IPS-15b (cell line): ENCODE results near the gene PMM1.
A peak's percentile ranks its signal among the peaks of the same experiment; 100 is the strongest.
"Not testable (repeated sequence)": the region's sequence is repeated elsewhere in the genome, so short reads cannot be mapped to it uniquely, and the experiment has no call there.

Experiments
- H3K27me3 ChIP-seq: one replicate; pipeline ENCODE4 v1.6.1; 2013; ENCODE audit warnings: low read length; ENCODE audit not compliant: control insufficient read depth, insufficient read depth
- H3K36me3 ChIP-seq: one replicate; pipeline ENCODE4 v1.6.1; 2013; ENCODE audit warnings: low read length; ENCODE audit not compliant: control insufficient read depth, insufficient read depth
- H3K4me1 ChIP-seq: one replicate; pipeline ENCODE4 v1.6.1; 2013; ENCODE audit warnings: mild to moderate bottlenecking, low read length; ENCODE audit not compliant: control insufficient read depth, insufficient read depth
- H3K4me3 ChIP-seq: one replicate; pipeline ENCODE4 v1.5.1; 2013; ENCODE audit warnings: low read depth, low read length
- H3K9ac ChIP-seq: one replicate; pipeline ENCODE4 v1.6.1; 2013; ENCODE audit warnings: low read depth, mild to moderate bottlenecking, low read length
- H3K9me3 ChIP-seq: one replicate; pipeline ENCODE4 v1.6.1; 2013; ENCODE audit warnings: mild to moderate bottlenecking, low read length; ENCODE audit not compliant: control insufficient read depth, insufficient read depth

The PMM1 gene

DNA sequence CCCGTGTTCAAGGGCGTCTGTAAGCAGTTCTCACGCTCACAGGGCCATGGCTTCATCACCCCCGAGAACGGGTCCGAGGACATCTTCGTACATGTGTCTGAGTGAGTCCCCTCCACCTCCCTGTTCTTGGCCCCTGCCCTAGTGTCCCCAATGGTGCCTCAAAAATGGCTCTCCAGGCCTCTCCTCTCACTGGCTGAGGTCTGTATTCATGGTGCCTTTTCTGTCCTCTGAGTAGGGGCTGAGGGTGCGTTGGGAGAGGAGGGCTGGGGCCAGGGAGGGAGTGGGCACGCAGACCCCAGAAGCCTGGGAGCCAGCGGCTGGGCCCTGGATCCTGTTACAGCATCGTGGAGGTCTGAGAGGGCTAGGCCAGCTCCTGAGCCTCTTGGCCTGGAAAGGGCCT, 16.0 kb downstream of the PMM1 start:
- H3K27me3 ChIP-seq, result no peaks in the 10 kb centered on the region
- no peaks in the 10 kb centered on the region for H3K9me3 ChIP-seq
- H3K4me1 ChIP-seq, result no peaks in the 10 kb centered on the region
- no peak overlapping the region for H3K9ac ChIP-seq
- peaks cover under 1% of the 10 kb centered on the region for H3K36me3 ChIP-seq
- H3K4me3 ChIP-seq, result no peak overlapping the region

DNA sequence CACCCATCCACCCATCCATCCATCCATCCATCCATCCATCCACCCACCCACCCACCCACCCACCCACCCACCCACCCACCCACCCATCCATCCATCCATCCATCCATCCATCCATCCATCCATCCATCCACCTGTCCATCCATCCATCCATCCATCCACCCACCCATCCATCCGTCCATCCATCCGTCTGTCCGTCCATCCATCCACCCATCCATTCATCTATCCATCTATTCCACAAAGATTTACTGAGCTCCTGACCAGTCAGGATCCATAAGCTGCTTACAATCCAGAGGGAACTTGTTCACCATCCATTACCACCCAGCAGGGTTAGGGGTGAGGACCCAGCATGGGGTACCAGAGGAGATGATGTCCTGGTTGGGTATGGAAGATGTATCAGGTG, 17.3 kb downstream of the PMM1 start:
- not testable (repeated sequence) for H3K4me1 ChIP-seq, H3K9me3 ChIP-seq, H3K27me3 ChIP-seq, H3K36me3 ChIP-seq, H3K4me3 ChIP-seq, H3K9ac ChIP-seq

DNA sequence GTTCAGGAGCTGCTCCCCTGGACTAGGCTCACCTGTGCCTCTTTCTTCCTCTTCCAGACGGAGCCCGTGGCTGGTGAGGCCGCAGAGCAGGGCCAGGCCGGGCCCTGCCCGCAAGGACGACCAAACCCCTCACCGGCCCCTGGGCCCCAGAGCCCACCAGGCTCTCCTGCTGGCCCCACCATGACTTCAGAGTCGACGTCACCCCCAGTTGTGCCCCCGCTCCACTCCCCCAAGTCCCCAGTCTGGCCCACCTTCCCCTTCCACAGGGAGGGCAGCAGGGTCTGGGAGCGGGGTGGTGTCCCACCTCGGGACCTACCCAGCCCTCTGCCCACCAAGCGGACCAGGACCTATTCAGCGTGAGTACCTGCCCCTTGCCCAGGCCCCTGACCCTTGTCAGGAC, 17.9 kb downstream of the PMM1 start:
- H3K27me3 ChIP-seq, result no peaks in the 10 kb centered on the region
- no peaks in the 10 kb centered on the region for H3K9me3 ChIP-seq
- H3K4me1 ChIP-seq, result no peaks in the 10 kb centered on the region
- no peak overlapping the region for H3K9ac ChIP-seq
- H3K4me3 ChIP-seq, result no peak overlapping the region
- no peaks in the 10 kb centered on the region for H3K36me3 ChIP-seq

DNA sequence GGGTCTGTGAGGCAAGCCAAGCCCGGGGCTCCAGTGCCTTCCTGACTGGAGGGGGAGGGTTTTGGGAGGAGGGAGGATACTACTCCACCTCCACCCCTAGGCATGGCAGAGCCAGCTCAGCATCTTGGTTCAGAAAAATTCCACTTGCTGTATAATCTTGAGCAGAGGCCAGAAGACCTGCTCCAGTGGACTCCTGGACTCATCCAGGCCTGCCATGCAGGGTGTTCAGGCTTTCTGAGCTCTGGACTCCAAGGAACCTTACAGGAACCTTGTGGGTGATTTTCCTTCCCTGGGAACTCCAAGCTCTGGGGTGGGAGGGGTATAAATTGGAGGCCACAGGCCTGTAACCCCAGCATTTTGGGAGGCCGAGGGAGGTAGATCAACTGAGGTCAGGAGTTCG, 19.4 kb downstream of the PMM1 start:
- Histone ChIP-seq H3K36me3 (no peaks in the 10 kb centered on the region), H3K4me1 (no peaks in the 10 kb centered on the region), H3K27me3 (no peaks in the 10 kb centered on the region), H3K9ac (no peak overlapping the region), H3K4me3 (no peak overlapping the region), H3K9me3 (no peaks in the 10 kb centered on the region)

GRCh38 chr22:41568811-41569210, 20.8 kb downstream of the PMM1 start:
- Histone ChIP-seq H3K4me3 (no peak overlapping the region), H3K27me3 (no peaks in the 10 kb centered on the region), H3K36me3 (no peaks in the 10 kb centered on the region), H3K9ac (no peak overlapping the region), H3K9me3 (no peaks in the 10 kb centered on the region), H3K4me1 (no peaks in the 10 kb centered on the region)

- Histone ChIP-seq H3K9me3 (no peaks in the 10 kb centered on the region), H3K4me3 (no peak overlapping the region), H3K27me3 (no peaks in the 10 kb centered on the region), H3K9ac (no peak overlapping the region), H3K4me1 (peaks cover 8% of the 10 kb centered on the region), H3K36me3 (no peaks in the 10 kb centered on the region)
These were observed 22.2 kb downstream of the PMM1 start for GRCh38 chr22:41567512-41567768.

- Histone ChIP-seq H3K4me1 (peaks cover 10% of the 10 kb centered on the region), H3K4me3 (no peak overlapping the region)
These were observed 24.1 kb downstream of the PMM1 start for GRCh38 chr22:41565403-41566054.

DNA sequence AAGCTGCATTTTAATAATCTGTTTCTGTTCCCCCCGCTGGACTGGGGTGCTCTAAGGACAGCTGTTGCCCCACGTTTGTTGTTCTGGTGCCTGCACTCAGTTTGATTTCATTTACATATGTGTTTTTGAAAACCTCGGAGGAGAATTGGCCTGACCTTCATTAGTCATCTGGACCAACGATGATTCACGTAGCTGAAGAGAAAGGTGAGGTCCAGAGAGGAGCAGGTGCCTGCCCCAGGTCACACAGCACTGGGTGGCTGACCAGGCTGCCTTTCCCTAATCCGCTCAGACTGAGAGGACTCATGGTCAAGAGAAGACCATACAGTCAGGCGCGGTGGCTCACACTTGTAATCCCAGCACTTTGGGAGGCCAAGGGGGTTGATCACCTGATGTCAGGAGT, 25.1 kb downstream of the PMM1 start:
- Histone ChIP-seq H3K4me3 (no peak overlapping the region), H3K4me1 (peaks cover 10% of the 10 kb centered on the region), H3K9ac (no peak overlapping the region), H3K36me3 (no peaks in the 10 kb centered on the region), H3K27me3 (no peaks in the 10 kb centered on the region), H3K9me3 (no peaks in the 10 kb centered on the region)

More at GRCh38 chr22:41565403-41566054, 24.1 kb downstream of the PMM1 start:
- Histone ChIP-seq H3K27me3 (no peaks in the 10 kb centered on the region), H3K9ac (no peak overlapping the region), H3K36me3 (no peaks in the 10 kb centered on the region), H3K9me3 (no peaks in the 10 kb centered on the region)

GRCh38 chr22:41563051-41563711, 26.5 kb downstream of the PMM1 start:
- H3K27me3 ChIP-seq, result no peaks in the 10 kb centered on the region
- peaks cover 10% of the 10 kb centered on the region for H3K4me1 ChIP-seq
- H3K9ac ChIP-seq, result no peak overlapping the region
- H3K4me3 ChIP-seq, result no peak overlapping the region
- no peaks in the 10 kb centered on the region for H3K36me3 ChIP-seq
- H3K9me3 ChIP-seq, result no peaks in the 10 kb centered on the region

DNA sequence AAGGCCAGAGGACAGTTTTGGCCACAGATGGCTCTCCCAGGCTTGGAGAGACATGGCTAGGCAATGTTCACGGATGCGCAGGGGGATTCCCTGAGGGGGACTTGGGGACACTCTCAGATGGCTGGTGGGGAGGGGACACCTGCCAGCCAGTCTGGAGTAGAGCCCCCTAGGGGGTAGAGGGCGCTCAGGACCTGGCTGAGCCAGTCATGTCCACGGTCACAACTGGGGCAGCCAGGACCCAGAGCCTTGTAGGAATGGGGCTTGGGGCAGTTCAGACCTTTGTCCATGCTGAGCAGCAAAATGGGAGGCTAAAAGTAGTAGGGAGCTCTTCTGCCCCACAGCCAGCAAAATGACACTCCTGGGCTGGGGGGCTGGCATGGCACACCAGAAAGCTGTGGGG, 27.2 kb downstream of the PMM1 start:
- H3K27me3 ChIP-seq, result no peaks in the 10 kb centered on the region
- no peaks in the 10 kb centered on the region for H3K36me3 ChIP-seq
- H3K9ac ChIP-seq, result no peak overlapping the region
- H3K9me3 ChIP-seq, result no peaks in the 10 kb centered on the region
- H3K4me3 ChIP-seq, result no peak overlapping the region
- peaks cover 10% of the 10 kb centered on the region for H3K4me1 ChIP-seq

GRCh38 chr22:41561788-41562187, 27.9 kb downstream of the PMM1 start:
- Histone ChIP-seq H3K4me1 (peaks cover 10% of the 10 kb centered on the region), H3K9ac (no peak overlapping the region), H3K36me3 (no peaks in the 10 kb centered on the region), H3K4me3 (no peak overlapping the region), H3K27me3 (no peaks in the 10 kb centered on the region), H3K9me3 (no peaks in the 10 kb centered on the region)

DNA sequence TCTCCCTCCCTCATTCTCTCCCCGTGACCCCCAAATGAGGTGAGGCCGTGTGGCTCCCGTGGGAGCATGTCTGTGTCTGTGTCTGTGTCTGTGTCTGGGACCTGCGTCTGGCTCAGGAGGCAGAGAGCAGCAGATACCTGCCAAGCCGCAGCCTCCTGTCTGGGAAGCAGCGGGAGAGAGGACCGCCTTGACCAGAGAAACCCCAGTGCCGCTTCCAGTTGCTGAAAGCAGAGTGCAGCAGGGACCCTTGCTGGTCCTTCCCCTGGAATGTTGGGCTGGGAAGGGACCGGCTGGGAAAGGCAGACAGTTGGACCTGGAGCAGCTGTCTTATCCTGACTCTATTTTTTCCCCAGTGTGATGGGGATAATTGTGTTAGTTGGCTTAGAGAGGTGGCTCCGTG, 28.3 kb downstream of the PMM1 start:
- Histone ChIP-seq H3K9ac (no peak overlapping the region), H3K4me1 (peaks cover 10% of the 10 kb centered on the region), H3K4me3 (peak overlapping the region; percentile 22), H3K27me3 (no peaks in the 10 kb centered on the region), H3K9me3 (no peaks in the 10 kb centered on the region), H3K36me3 (no peaks in the 10 kb centered on the region)
